ENCODE measurements around the gene IGSF23. TPM values are rescaled to one million over a fixed set of nuclear protein-coding genes. Genes with fewer than 3 reads are reported as not detected.
A peak's percentile ranks its signal among the peaks of the same experiment; 100 is the strongest.

IGSF23 gene
- total and polyA plus RNA-seq, 12 donors, result 0.86 TPM; not detected in 11

DNA sequence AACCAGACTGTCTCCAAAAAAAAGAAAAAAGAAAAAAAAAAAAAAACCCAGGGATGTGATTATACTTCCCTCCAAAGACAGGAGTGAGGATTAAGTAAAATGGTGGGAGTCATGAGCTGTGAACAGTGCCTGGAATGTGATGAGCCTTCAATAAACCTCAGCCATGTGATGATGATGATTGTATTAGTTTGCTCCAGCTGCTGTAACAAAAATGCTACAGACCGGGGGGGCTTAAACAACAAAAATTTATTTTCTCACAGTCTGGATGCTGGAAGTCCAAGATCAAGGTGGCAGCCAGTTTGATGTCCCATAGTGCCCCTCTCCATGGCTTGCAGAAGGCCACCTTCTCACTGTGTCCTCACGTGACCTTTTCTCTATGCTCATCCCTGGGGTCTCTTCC lies 21.4 kb downstream of the IGSF23 start:
- H3K27ac ChIP-seq, result peak overlapping the region in 3 of 10 donors; percentile 23 to 66 (median 56)
- 94 to 100% methylated on average over 2 of the region's 2 CpGs for WGBS, 2 donors
- H3K36me3 ChIP-seq, result no peaks in the 10 kb centered on the region
- H3K4me3 ChIP-seq, result peak overlapping the region in 2 of 10 donors; percentile 24 to 34
- H3K4me1 ChIP-seq, result peaks cover 0 to 29% (median 13%) of the 10 kb centered on the region in 9 donors
- intact Hi-C loops (cut with DNase I), result no loop called here
- ATAC-seq (no peak), DNase-seq (no peak)
- no peaks in the 10 kb centered on the region for H3K27me3 ChIP-seq
- H3K9me3 ChIP-seq, result peaks cover 0 to 4% (median 0%) of the 10 kb centered on the region in 11 donors
- TF ChIP-seq, protein P1, sequence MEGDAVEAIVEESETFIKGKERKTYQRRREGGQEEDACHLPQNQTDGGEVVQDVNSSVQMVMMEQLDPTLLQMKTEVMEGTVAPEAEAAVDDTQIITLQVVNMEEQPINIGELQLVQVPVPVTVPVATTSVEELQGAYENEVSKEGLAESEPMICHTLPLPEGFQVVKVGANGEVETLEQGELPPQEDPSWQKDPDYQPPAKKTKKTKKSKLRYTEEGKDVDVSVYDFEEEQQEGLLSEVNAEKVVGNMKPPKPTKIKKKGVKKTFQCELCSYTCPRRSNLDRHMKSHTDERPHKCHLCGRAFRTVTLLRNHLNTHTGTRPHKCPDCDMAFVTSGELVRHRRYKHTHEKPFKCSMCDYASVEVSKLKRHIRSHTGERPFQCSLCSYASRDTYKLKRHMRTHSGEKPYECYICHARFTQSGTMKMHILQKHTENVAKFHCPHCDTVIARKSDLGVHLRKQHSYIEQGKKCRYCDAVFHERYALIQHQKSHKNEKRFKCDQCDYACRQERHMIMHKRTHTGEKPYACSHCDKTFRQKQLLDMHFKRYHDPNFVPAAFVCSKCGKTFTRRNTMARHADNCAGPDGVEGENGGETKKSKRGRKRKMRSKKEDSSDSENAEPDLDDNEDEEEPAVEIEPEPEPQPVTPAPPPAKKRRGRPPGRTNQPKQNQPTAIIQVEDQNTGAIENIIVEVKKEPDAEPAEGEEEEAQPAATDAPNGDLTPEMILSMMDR (IDR thresholded peaks at IDR 0.05), result no peak

DNA sequence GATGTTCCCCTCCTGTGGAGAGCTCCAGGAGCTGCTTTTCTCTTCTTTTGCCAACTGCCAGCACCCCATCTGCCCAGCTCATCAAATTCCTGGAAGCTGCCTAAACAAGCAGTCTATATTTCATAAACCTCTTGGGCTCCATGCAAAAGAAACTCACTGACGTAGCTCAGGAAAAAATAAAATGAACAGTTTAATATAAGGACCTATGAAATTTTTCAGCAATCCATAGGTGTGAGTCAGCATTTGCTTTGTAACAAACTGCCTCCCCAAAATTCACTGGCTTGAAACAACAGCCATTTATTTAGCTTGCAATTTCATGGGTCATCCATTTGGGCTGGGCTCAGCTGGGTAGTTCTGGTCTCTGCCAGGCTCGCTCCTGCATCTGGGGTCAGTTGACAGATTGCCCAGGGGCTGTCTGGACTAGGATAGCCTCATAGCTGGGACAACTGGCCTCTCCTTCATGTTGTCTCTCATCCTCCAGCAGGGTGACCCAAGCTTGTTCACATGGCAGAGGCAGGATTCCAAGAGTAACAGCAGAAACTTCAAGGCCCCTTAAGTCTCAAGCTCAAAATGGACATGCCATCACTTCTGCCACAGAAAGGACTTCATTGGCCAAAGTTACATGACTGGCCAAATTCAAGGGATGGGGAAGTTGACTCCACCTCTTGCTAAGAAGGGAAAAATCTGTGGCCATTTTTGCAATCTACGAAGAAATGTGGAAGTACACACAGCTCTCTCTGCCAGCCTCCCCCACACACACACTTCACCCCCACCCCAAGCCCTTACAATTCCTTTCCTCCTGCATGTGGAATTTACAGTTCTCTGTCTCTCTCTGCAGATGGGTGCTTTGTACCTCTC lies 22.4 kb downstream of the IGSF23 start:
- 79 to 80% methylated on average over 3 of the region's 3 CpGs for WGBS, 2 donors
- peak overlapping the region in 1 of 10 donors; percentile 53 for H3K27ac ChIP-seq
- ATAC-seq (peak in 5 of 8 donors; percentile 34 to 55 (median 55)), DNase-seq (no peak)
- H3K27me3 ChIP-seq, result no peaks in the 10 kb centered on the region
- intact Hi-C loops (cut with DNase I), result no loop called here
- H3K4me1 ChIP-seq, result peaks cover 0 to 29% (median 19%) of the 10 kb centered on the region in 9 donors
- no peaks in the 10 kb centered on the region for H3K36me3 ChIP-seq
- H3K4me3 ChIP-seq, result no peak overlapping the region
- H3K9me3 ChIP-seq, result peaks cover 0 to 4% (median 0%) of the 10 kb centered on the region in 11 donors
- TF ChIP-seq, protein P1 (IDR thresholded peaks at IDR 0.05), result no peak

DNA sequence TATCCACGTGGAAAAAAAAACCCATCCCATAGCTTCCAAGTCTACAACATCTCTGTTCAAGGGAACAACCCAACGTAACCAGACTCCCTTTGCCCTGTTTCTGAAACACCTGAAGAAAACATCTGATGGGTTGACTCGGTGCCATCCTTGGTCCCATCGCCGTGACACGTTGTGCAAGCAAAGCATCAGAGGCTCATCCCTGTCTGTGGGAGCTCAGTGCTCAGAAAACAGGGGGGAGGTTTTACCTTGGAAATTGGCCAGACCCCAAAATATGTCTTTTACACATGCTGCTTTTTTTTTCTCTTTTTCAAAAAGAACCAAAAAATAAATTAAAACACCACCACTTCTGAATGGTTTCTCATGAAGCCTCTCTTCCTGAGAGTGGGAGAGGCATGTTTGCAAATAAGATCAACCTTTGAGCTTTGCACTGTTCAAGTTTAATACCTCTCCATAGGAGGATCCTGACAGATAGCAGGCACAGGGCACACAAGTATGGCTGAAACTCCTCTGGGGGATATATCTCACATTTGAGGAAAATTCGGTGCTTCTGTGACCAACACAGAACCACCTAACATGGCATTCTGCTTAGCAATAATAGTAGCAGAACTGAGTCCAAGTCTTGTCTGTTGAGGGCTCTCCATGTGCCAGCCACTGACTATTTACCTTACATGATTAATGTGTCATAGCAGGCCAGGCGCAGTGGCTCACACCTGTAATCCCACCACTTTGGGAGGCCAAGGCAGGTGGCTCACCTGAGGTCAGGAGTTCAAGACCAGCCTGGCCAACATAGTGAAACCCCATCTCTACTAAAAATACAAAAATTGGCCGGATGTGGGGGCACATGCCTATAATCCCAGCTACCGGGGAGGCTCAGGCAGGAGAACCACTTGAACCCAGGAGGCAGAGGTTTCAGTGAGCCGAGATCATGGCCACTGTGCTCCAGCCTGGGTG lies 23.4 kb downstream of the IGSF23 start:
- Histone ChIP-seq H3K27me3 (no peaks in the 10 kb centered on the region), H3K4me1 (peaks cover 0 to 29% (median 19%) of the 10 kb centered on the region in 9 donors), H3K9me3 (peaks cover 0 to 4% (median 0%) of the 10 kb centered on the region in 11 donors), H3K36me3 (no peaks in the 10 kb centered on the region), H3K27ac (no peak overlapping the region), H3K4me3 (no peak overlapping the region)
- WGBS, 2 donors, result 81 to 85% methylated on average over 11 of the region's 11 CpGs
- TF ChIP-seq, protein P1 (IDR thresholded peaks at IDR 0.05), result no peak
- intact Hi-C loops (cut with DNase I), result no loop called here
- ATAC-seq (no peak), DNase-seq (no peak)

DNA sequence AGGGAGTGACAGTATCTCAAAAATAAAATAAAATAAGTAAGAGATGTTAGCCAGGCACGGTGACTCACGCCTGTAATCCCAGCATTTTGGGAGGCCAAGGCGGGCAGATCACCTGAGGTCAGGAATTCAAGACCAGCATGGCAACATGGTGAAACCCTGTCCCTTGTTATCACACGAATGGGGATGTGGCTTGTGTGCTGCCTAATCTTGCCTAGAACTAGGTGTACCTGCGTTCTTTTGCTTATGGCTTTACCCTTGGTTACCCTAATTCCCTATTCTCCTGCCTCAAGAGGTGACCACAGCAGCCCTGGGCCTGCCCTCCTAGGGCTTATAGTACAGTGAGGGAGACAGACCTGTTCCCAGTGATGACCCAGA lies 24.0 kb downstream of the IGSF23 start:
- 92 to 95% methylated on average over 5 of the region's 5 CpGs for WGBS, 2 donors
- no peak overlapping the region for H3K4me3 ChIP-seq
- H3K27ac ChIP-seq, result no peak overlapping the region
- no peaks in the 10 kb centered on the region for H3K36me3 ChIP-seq
- intact Hi-C loops (cut with DNase I), result no loop called here
- TF ChIP-seq, protein P1 (IDR thresholded peaks at IDR 0.05), result no peak
- no peak for DNase-seq
- ATAC-seq, result no peak
- H3K9me3 ChIP-seq, result peaks cover 0 to 4% (median 0%) of the 10 kb centered on the region in 11 donors
- peaks cover 0 to 29% (median 19%) of the 10 kb centered on the region in 9 donors for H3K4me1 ChIP-seq
- H3K27me3 ChIP-seq, result no peaks in the 10 kb centered on the region
